Dedifferentiated amniotic fluid mesenchymal stem cell (primary cell): ENCODE data around the gene SUFU.

ENCODE experiments used
- DNase-seq: peaks from one replicate; pipeline ENCODE4 v3.0.0-alpha.2; 2016; ENCODE audit errors: extremely low spot score

SUFU gene

DNA sequence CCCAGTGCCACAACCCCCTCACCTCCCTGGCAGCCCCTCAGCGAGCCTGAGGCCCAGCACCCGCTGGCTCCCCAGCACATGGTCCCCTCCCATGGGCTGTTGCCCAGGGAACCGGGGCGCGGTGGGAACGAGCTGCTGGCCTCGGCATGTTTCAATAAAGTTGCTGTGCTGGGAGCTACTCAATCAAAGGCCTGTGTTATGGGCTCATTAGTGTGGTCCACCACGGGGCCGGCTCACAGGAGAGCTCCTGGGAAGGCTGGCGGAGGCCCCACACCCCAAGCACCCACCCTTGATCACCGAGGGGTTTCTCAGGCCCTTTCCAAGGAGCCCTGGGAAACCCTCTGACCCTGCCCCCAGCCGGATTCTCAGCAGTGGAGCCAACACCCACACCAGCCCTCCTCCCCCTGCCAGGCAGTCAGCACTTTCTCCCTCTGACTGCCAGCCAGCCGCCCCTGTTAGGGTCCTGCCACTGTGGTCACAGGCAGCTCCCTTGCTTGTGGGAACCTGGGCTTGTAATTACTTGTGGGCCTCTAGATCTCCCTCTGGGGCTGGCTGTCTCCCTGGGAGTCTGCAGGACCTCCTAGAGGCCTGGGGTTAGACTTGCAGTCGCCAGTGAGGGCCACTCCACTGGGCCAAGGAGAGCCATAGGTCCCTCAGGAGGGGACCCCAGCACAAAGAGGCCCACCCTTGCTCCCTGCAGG lies 115.7 kb downstream of the SUFU start:
- no peak for DNase-seq

- no peak for DNase-seq
Measured at GRCh38 chr10:102620138-102620590, 116.4 kb downstream of the SUFU start.

GRCh38 chr10:102620591-102621442 lies 117.0 kb downstream of the SUFU start:
- no peak for DNase-seq

DNA sequence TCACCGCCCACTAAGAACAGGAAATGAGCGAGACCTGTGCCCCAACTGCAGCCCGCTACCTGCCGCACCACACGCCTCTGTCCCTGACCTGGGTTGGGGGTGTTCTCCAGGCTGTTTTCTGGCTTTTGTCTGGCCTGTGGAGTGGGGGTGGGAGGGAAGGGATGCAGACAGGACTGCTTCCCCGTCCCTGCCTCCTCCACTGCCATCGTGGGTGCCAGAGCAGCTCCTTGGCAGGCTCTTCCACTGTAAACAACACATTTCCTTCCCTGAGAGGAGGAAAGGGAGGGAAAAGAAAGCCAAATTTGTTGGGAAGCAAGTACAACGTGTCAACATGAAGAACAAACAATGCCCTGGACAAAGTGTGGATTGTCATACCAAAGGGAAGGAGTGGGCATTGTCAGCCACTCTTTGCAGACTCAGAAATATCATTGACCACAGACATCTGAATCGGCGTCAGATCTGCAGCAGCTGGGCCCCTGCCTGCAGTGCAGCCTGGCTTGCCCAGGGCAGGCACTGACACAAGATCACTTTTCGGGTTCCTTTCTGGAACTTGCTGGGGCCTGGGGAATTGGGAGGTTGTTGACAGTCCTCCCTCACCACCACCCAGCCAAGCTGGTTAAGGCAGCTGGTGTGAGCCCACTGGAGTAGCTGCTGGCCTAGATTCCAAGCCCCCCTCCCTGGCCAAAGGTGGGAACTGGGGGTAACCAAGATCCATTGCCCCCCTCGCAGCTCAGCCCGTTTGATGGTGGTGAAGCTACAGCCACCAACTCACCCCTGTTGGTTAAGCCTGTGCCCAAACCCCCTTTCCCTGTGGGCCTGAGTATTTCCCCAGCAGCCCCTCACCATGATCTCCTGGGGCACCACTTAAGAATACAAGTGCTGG lies 117.9 kb downstream of the SUFU start:
- no peak for DNase-seq

- DNase-seq: no peak
Measured at GRCh38 chr10:102624094-102624493, 120.3 kb downstream of the SUFU start.

DNA sequence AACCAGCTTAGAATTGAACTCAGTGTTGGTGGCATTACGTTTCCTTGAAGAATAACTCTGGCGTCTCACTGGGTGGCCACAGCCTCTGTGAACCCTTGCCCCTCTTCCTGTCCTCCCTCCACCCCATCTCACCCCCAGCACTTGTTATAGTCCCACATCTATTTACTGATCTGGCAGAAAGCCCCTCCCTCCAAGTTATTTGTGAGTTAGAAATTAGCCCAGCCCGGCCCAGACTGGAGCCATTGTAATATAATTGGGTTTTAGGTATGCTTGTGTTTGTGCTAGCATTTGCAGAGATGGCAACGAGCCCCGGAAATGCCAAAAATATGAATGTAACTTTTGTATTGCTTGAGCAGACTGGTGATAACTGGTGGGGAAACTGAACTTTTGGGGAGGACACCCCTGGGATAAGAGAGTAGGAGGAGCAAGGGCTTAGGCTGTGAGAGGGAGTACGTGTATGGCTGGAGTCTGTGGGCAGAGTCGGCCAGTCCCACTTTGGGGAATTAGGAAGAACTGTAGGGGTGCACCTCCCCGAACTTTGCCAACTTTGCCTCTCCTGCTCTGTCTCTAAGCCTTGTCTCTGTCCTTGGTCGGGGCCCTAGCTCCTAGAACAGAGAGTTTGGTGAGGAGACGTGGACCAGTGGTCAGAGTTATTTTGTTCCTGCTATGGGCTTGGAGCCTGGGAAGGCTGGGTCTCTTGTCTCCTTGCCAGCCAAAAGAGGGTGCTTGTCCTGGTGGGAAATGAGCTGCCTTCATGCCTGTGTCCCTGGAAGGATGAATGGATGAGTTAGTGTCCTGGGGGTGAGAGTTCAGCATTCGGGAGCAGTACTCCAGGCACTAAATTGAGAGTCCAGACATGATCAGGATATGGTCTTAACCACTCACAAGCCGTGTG lies 121.2 kb downstream of the SUFU start:
- no peak for DNase-seq

DNA sequence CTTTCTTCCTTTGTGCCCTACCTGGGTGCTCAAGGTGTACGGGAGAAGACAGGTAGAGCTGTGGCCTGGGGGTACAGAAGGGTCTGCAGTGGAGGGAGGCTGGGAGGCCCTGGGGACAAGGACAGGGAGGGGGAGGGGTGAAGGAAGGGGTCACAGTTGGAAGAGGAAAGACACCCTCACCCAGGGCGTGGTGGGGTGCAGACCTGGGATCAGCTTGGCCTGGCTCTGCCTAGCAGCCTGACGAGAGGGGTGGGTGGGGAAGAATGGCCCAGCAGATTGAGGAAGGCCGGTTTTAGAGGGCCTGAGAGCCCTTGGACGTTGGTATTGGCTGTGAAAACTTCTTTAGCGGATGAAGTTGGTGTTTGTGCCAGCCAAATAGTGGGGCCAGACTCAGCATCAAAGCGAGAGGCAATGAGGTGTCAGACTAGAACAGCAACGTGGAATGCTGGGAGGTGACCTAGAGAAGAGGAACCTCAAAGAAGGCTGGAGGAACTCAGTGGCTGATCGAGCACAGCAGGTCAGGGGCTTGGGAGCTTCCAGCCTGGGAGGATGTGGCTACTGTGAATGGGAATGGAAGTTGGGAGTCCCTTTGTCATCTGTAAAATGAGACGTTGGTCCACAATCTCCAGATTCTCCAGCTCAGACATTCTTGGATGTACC lies 122.4 kb downstream of the SUFU start:
- DNase-seq: no peak

DNA sequence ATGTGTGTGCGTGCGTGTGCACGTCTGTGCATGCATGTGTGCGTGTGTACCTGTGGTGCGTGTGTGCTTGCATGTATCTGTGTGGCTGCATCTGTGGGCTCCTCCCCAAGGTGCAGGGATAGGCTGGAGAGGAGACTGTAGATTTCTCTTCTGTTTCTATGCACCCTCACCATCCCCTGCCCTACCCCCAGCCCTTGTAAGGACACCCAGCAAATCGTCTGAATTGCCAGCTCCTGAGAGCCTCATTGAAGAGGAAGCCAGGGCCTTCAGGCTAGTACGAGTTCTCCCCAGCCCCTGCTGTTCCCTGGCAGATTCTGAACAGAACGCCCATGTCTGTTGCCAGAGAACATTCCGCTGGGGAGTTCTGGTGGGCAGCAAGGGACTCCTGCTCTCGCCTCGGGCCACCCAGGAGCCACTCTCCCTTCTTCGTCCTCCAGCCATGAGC lies 123.5 kb downstream of the SUFU start:
- no peak for DNase-seq

DNA sequence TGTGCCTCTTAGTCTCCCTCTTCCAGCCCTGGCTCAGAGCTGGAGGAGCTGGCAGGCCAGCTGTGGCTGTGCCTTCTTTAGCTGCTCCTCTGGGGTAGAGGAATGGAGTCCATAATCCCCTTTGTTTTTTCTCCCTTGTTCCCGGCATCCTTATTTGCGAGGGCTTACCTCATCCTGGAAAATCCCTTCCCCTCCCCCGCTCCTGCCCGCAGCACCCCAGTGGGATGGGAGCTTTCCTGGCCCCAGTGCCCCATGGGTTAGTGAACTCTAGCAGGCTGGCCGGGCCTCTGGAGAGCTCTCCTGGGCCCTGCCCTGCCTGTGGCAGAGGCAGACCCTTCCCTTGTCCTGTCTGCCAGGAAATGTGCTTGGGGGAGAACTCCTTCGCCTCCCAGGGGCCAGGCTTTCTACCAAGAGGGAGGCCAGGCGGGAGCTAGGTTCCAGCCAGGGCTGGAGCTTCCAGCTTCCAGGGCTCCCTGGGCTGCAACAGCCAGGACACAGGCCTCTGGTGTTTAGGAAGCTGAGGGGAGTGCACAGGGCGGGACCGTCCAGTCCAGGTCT lies 124.0 kb downstream of the SUFU start:
- DNase-seq: peak; percentile 44

DNA sequence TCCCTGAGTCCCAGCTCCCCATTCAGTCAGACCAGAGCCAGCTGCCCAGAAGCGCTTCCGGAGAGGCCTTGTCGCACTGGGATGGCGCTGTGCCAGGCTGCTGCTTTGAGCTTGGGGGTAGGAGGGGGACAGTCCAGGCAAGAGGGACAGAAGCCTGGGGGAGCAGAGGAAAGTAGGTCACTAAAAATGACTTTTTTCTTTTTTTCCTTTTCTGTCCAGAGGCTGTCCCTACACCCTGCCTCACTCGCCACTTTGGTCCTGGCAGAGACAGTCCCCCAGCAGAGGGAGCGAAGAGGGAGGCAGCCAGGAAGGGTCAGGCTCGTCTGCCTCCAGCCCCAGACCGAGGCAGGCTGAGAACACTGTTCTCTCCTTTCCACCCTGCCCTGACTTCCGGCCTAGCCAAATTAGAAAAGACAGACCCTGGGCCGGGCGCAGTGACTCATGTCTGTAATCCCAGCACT lies 124.7 kb downstream of the SUFU start:
- no peak for DNase-seq

GRCh38 chr10:102629661-102630614 lies 126.2 kb downstream of the SUFU start:
- peak; percentile 68 for DNase-seq

- DNase-seq: no peak
Measured at GRCh38 chr10:102630663-102631062, 126.9 kb downstream of the SUFU start.

GRCh38 chr10:102631525-102632393 lies 128.0 kb downstream of the SUFU start:
- DNase-seq: no peak

GRCh38 chr10:102632394-102633111 lies 128.8 kb downstream of the SUFU start:
- no peak for DNase-seq

GRCh38 chr10:102633287-102633686 lies 129.5 kb downstream of the SUFU start:
- no peak for DNase-seq

GRCh38 chr10:102633848-102634247 lies 130.1 kb downstream of the SUFU start:
- DNase-seq: no peak

GRCh38 chr10:102634686-102635085 lies 130.9 kb downstream of the SUFU start:
- DNase-seq: no peak
